Inflammatory macrophage treated with lipopolysaccharide for 4 hours (primary cell): ENCODE data around the gene PROSER2.

Experiments
- DNase-seq: peaks from one replicate; pipeline ENCODE4 v3.0.0-alpha.2; 2020

PROSER2 gene

DNA sequence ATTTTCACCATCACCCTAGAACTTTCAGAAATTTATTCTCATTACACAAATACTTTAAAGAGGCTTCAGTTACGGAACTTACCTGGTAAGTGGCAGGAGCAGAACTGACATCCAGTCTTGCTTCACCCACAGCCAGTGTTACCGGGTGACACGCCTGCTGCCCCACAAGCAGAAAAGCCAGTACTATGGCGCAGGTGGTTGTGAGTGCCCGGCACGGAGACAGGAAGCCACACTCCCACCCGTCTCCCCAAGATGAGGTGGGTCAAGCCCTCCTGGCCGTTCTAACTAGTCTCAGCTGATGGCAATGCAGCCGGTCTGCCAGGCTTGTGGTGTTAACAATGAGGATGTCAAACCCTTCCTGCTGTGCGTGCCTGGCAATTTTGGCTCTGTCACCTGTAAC is 86.9 kb downstream of the PROSER2 start:
- DNase-seq = no peak

DNA sequence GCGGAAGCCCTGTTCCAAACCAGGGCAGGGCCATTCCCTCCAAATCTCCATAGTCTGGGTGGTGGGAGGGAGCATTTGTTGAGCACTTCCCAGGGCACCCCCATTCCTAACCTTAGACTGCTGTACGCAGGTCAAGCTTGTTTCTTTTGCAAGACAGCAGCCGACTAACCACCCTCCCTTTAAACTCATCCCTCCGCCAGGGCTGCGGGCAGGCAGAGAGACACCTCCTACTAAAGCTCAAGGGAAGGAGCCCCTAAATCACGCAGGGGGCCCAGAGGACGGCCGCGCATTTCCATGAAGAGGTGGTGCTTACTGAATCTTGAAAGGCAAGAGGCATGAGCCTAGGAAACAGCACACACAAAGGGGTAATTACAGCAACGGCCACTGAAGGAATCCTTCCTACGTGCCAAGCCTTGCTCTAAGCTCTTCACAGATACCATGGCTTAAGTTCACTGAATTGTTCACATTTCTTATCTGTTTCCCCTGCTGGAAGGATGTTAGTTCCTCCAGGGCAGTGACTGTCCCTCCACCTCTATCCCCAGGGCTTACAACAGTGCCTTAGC is 90.0 kb downstream of the PROSER2 start:
- DNase-seq = no peak

DNA sequence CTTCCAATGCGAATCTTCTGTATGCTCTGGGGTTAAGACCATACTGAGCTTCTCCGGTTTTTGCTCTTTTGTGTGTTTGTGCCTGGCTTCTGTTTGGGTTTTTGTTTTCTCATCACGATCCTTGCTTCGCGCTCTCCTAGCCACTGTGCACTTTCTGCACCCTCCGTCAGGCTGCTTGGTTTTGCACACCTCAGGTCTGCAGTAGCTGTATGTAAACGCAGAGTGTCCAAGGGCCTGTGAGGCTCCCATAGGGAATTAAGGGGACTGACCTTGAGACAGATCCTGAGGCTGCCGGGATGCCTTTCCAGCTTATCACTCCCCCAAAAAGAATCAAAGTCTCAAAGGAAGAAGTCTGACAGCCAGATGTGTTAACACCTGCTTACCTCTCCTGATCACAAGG is 95.2 kb downstream of the PROSER2 start:
- no peak for DNase-seq

DNA sequence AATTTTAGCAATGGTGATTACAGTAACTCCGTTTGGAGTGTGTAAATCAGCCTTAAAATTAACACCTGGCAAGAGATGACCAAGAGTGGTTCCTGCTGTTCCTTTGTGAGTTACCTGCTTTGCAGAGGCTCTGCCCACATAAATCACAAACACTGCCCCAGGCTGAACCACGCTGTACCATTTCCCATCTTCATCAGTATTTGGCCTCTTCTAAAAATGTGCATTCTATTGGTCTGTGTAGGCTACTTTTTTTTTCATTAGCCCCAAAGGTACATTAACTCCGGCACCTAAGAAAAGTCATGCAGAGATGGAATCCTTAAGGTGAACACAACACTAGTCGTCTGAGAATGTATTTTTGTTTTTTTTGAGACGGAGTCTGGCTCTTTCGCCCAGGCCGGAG is 96.1 kb downstream of the PROSER2 start:
- DNase-seq = no peak
